Liver (tissue), 9 donors: ENCODE results near the gene SIGLEC1. TPM values are rescaled to one million over a fixed set of nuclear protein-coding genes. Genes with fewer than 3 reads are reported as not detected.

ENCODE experiments used
- DNase-seq: peaks from one replicate; pipeline ENCODE4 v3.0.0-alpha.2; 2017; ENCODE audit warnings: low spot score
- H3K27ac ChIP-seq, 2 donors: one replicate each; pipeline ENCODE4 v1.7.0; 2013; ENCODE audit warnings: inconsistent platforms in 2 of 2, low read length in 2 of 2, control low read depth in 1 of 2, low read depth in 1 of 2, mild to moderate bottlenecking in 1 of 2
- H3K27me3 ChIP-seq, 4 donors: one replicate each; pipeline versions ENCODE4 v1.6.1 to v1.7.0; 2013; ENCODE audit warnings: low read length in 3 of 4, inconsistent platforms in 1 of 4, mild to moderate bottlenecking in 1 of 4, moderate library complexity in 1 of 4; ENCODE audit not compliant: control insufficient read depth in 4 of 4, insufficient read depth in 4 of 4
- H3K36me3 ChIP-seq, 4 donors: one replicate each; pipeline versions ENCODE4 v1.6.1 to v1.7.0; 2013; ENCODE audit warnings: low read length in 3 of 4, mild to moderate bottlenecking in 3 of 4, low read depth in 1 of 4, moderate library complexity in 1 of 4; ENCODE audit not compliant: control insufficient read depth in 4 of 4, insufficient read depth in 3 of 4
- H3K4me1 ChIP-seq, 4 donors: one replicate each; pipeline versions ENCODE4 v1.6.1 to v1.7.0; 2013; ENCODE audit warnings: low read length in 3 of 4, mild to moderate bottlenecking in 3 of 4, moderate library complexity in 1 of 4; ENCODE audit not compliant: control insufficient read depth in 4 of 4, insufficient read depth in 4 of 4
- H3K4me3 ChIP-seq, 3 donors: one replicate each; pipeline versions ENCODE4 v1.6.1 to v1.7.0; 2013; ENCODE audit warnings: low read length in 3 of 3, control low read depth in 1 of 3, low read depth in 1 of 3, mild to moderate bottlenecking in 1 of 3
- H3K9ac ChIP-seq, 2 donors: one replicate each; pipeline ENCODE4 v1.7.0; 2013; ENCODE audit warnings: low read length in 2 of 2, mild to moderate bottlenecking in 2 of 2, moderate library complexity in 2 of 2, control low read depth in 1 of 2, low read depth in 1 of 2
- H3K9me3 ChIP-seq, 4 donors: one replicate each; pipeline versions ENCODE4 v1.6.1 to v1.7.0; 2013; ENCODE audit warnings: low read length in 3 of 4; ENCODE audit not compliant: control insufficient read depth in 4 of 4
- EGR1 ChIP-seq, 2 donors: IDR thresholded peaks; 2 replicates each; pipeline ENCODE4 v1.6.1; 2016 to 2018; ENCODE audit warnings: antibody characterized with exemption in 2 of 2, low read depth in 2 of 2
- FOXA1 ChIP-seq: IDR thresholded peaks from 2 replicates; pipeline ENCODE4 v1.6.1; 2016; ENCODE audit warnings: antibody characterized with exemption
- FOXA2 ChIP-seq: IDR thresholded peaks from 2 replicates; pipeline ENCODE4 v1.6.1; 2016; ENCODE audit warnings: antibody characterized with exemption
- GABPA ChIP-seq, 2 donors: IDR thresholded peaks in 1 of 2; conservative IDR thresholded peaks in 1 of 2; 2 replicates each; pipeline ENCODE4 v1.6.1; 2016; ENCODE audit warnings: antibody characterized with exemption in 2 of 2, mild to moderate bottlenecking in 1 of 2, moderate library complexity in 1 of 2
- HNF4A ChIP-seq, 2 donors: conservative IDR thresholded peaks; 2 replicates each; pipeline ENCODE4 v1.6.1; 2016; ENCODE audit warnings: antibody characterized with exemption in 2 of 2, mild to moderate bottlenecking in 2 of 2
- JUND ChIP-seq, 2 donors: IDR thresholded peaks; 2 replicates each; pipeline ENCODE4 v1.6.1; 2016; ENCODE audit warnings: antibody characterized with exemption in 2 of 2
- NR2F2 ChIP-seq: IDR thresholded peaks from 2 replicates; pipeline ENCODE4 v1.6.1; 2016; ENCODE audit warnings: antibody characterized with exemption
- RAD21 ChIP-seq, 2 donors: IDR thresholded peaks; 2 replicates each; pipeline ENCODE4 v1.6.1; 2016; ENCODE audit warnings: antibody characterized with exemption in 2 of 2, mild to moderate bottlenecking in 2 of 2
- RXRA ChIP-seq, 2 donors: IDR thresholded peaks; 2 replicates each; pipeline ENCODE4 v1.6.1; 2017 to 2018; ENCODE audit warnings: antibody characterized with exemption in 2 of 2, mild to moderate bottlenecking in 1 of 2
- SP1 ChIP-seq: IDR thresholded peaks from 2 replicates; pipeline ENCODE4 v1.6.1; 2018; ENCODE audit warnings: antibody characterized with exemption, mild to moderate bottlenecking
- TAF1 ChIP-seq: conservative IDR thresholded peaks from 2 replicates; pipeline ENCODE4 v1.6.1; 2016; ENCODE audit warnings: antibody characterized with exemption, mild to moderate bottlenecking
- YY1 ChIP-seq: IDR thresholded peaks from 2 replicates; pipeline ENCODE4 v1.6.1; 2016; ENCODE audit warnings: antibody characterized with exemption, mild to moderate bottlenecking
- WGBS: extraction: QIAGEN DNeasy Blood & Tissue Kit; methylation state at CpG from one replicate; pipeline ENCODE4 v1.1.7; 2013; 5-methylcytosine and 5-hydroxymethylcytosine counted together
- polyA plus RNA-seq, 2 donors: library from polyadenylated mRNA; stranded (reverse) in 1 of 2; unstranded in 1 of 2; fragments of 200-250 nt in 1 of 2; fragments of >200 nt in 1 of 2; fragmentation: Nextera tagmentation in 1 of 2; extraction: Ambion mirVana in 1 of 2; gene quantifications; one replicate each; pipeline versions ENCODE4 v1.2.1 to v1.2.3, GENCODE V29; 2013 to 2015
- total RNA-seq, 2 donors: library from RNA; depleted of rRNA; stranded (reverse); fragments of >200 nt; gene quantifications; one replicate each; pipeline ENCODE4 v1.2.3, GENCODE V29; 2014
- TF ChIP-seq, protein P1 (sequence below): IDR thresholded peaks from 2 replicates; pipeline ENCODE4 v1.6.1; 2016; ENCODE audit warnings: antibody characterized with exemption
- TF ChIP-seq, protein P2 (sequence below): IDR thresholded peaks from 2 replicates; pipeline ENCODE4 v1.6.1; 2016; ENCODE audit warnings: antibody characterized with exemption
- TF ChIP-seq, protein P3 (sequence below): IDR thresholded peaks from 2 replicates; pipeline ENCODE4 v1.6.1; 2016; ENCODE audit warnings: antibody characterized with exemption, mild to moderate bottlenecking
- TF ChIP-seq, protein P4 (sequence below): IDR thresholded peaks from 2 replicates; pipeline ENCODE4 v1.6.1; 2016; ENCODE audit warnings: antibody characterized with exemption
- TF ChIP-seq, protein P5 (sequence below): fragments of 150-350 bp; IDR thresholded peaks from 2 replicates; pipeline ENCODE4 v1.5.1; 2017; ENCODE audit warnings: improper control_type of control experiment, low read depth, low read length; ENCODE audit not compliant: missing input control
- donor health status: healthy.
- donor health status: healthy.
- donor health status: healthy.
- donor health status: healthy.
- donor health status: healthy.

SIGLEC1 gene
- total and polyA plus RNA-seq, 4 donors: 2.3 to 7.8 (median 7.1) TPM

DNA sequence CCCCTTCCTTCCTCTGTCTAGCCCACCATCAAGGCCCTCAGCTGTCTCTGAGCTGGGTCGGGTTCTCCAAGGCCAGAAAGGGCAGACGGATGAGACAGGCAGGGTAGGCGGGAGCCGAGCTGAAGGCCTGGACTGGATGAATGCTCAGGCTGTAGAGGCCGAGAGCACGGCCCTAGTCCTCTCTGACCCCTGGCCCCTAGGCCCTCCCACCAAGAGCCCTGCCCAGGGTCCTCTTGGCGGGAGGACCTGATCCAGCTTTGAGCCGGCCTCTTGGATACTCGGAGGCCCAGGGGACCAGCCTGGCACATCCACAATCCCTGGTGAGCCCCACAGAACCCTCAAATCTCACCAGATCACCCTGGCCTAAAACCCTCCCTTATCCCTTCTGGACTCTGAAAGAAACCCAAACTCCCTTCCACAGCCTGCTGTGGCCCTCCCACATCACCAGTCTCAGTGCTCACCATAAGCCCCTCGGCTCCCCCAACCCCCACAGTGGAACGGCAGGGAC is 47.0 kb upstream of the SIGLEC1 start:
- Histone ChIP-seq H3K4me3 (no peak overlapping the region), H3K27ac (no peak overlapping the region), H3K27me3 (no peaks in the 10 kb centered on the region), H3K4me1 (peaks cover 0 to 1% (median 0%) of the 10 kb centered on the region in 4 donors), H3K9me3 (no peaks in the 10 kb centered on the region), H3K36me3 (peaks cover 0 to 3% (median 0%) of the 10 kb centered on the region in 4 donors), H3K9ac (no peak overlapping the region)
- TF ChIP-seq, protein P1, sequence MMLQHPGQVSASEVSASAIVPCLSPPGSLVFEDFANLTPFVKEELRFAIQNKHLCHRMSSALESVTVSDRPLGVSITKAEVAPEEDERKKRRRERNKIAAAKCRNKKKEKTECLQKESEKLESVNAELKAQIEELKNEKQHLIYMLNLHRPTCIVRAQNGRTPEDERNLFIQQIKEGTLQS: no peak
- TF ChIP-seq YY1 (no peak), HNF4A (conservative IDR thresholded peaks at IDR 0.05) (no peak), RXRA (IDR thresholded peaks at IDR 0.05) (no peak), JUND (IDR thresholded peaks at IDR 0.05) (no peak), EGR1 (IDR thresholded peaks at IDR 0.05; ENCODE audit: low read depth in 2 of 2) (no peak), RAD21 (IDR thresholded peaks at IDR 0.05) (no peak), FOXA1 (no peak), GABPA (IDR thresholded peaks at IDR 0.05 in 1 of 2, conservative IDR thresholded peaks at IDR 0.05 in 1 of 2) (no peak), FOXA2 (no peak), TAF1 (no peak), NR2F2 (no peak), SP1 (no peak)
- TF ChIP-seq, protein P2, sequence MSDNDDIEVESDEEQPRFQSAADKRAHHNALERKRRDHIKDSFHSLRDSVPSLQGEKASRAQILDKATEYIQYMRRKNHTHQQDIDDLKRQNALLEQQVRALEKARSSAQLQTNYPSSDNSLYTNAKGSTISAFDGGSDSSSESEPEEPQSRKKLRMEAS: no peak
- TF ChIP-seq, protein P3, sequence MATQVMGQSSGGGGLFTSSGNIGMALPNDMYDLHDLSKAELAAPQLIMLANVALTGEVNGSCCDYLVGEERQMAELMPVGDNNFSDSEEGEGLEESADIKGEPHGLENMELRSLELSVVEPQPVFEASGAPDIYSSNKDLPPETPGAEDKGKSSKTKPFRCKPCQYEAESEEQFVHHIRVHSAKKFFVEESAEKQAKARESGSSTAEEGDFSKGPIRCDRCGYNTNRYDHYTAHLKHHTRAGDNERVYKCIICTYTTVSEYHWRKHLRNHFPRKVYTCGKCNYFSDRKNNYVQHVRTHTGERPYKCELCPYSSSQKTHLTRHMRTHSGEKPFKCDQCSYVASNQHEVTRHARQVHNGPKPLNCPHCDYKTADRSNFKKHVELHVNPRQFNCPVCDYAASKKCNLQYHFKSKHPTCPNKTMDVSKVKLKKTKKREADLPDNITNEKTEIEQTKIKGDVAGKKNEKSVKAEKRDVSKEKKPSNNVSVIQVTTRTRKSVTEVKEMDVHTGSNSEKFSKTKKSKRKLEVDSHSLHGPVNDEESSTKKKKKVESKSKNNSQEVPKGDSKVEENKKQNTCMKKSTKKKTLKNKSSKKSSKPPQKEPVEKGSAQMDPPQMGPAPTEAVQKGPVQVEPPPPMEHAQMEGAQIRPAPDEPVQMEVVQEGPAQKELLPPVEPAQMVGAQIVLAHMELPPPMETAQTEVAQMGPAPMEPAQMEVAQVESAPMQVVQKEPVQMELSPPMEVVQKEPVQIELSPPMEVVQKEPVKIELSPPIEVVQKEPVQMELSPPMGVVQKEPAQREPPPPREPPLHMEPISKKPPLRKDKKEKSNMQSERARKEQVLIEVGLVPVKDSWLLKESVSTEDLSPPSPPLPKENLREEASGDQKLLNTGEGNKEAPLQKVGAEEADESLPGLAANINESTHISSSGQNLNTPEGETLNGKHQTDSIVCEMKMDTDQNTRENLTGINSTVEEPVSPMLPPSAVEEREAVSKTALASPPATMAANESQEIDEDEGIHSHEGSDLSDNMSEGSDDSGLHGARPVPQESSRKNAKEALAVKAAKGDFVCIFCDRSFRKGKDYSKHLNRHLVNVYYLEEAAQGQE: no peak
- TF ChIP-seq, protein P4, sequence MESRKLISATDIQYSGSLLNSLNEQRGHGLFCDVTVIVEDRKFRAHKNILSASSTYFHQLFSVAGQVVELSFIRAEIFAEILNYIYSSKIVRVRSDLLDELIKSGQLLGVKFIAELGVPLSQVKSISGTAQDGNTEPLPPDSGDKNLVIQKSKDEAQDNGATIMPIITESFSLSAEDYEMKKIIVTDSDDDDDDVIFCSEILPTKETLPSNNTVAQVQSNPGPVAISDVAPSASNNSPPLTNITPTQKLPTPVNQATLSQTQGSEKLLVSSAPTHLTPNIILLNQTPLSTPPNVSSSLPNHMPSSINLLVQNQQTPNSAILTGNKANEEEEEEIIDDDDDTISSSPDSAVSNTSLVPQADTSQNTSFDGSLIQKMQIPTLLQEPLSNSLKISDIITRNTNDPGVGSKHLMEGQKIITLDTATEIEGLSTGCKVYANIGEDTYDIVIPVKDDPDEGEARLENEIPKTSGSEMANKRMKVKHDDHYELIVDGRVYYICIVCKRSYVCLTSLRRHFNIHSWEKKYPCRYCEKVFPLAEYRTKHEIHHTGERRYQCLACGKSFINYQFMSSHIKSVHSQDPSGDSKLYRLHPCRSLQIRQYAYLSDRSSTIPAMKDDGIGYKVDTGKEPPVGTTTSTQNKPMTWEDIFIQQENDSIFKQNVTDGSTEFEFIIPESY: no peak
- TF ChIP-seq, protein P5, sequence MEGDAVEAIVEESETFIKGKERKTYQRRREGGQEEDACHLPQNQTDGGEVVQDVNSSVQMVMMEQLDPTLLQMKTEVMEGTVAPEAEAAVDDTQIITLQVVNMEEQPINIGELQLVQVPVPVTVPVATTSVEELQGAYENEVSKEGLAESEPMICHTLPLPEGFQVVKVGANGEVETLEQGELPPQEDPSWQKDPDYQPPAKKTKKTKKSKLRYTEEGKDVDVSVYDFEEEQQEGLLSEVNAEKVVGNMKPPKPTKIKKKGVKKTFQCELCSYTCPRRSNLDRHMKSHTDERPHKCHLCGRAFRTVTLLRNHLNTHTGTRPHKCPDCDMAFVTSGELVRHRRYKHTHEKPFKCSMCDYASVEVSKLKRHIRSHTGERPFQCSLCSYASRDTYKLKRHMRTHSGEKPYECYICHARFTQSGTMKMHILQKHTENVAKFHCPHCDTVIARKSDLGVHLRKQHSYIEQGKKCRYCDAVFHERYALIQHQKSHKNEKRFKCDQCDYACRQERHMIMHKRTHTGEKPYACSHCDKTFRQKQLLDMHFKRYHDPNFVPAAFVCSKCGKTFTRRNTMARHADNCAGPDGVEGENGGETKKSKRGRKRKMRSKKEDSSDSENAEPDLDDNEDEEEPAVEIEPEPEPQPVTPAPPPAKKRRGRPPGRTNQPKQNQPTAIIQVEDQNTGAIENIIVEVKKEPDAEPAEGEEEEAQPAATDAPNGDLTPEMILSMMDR: no peak
- WGBS: 95% methylated on average over 11 of the region's 11 CpGs
- DNase-seq: no peak
